ENCODE results near the gene MCF2L. TPM values are rescaled to one million over a fixed set of nuclear protein-coding genes. Genes with fewer than 3 reads are reported as not detected.

The MCF2L gene, protein sequence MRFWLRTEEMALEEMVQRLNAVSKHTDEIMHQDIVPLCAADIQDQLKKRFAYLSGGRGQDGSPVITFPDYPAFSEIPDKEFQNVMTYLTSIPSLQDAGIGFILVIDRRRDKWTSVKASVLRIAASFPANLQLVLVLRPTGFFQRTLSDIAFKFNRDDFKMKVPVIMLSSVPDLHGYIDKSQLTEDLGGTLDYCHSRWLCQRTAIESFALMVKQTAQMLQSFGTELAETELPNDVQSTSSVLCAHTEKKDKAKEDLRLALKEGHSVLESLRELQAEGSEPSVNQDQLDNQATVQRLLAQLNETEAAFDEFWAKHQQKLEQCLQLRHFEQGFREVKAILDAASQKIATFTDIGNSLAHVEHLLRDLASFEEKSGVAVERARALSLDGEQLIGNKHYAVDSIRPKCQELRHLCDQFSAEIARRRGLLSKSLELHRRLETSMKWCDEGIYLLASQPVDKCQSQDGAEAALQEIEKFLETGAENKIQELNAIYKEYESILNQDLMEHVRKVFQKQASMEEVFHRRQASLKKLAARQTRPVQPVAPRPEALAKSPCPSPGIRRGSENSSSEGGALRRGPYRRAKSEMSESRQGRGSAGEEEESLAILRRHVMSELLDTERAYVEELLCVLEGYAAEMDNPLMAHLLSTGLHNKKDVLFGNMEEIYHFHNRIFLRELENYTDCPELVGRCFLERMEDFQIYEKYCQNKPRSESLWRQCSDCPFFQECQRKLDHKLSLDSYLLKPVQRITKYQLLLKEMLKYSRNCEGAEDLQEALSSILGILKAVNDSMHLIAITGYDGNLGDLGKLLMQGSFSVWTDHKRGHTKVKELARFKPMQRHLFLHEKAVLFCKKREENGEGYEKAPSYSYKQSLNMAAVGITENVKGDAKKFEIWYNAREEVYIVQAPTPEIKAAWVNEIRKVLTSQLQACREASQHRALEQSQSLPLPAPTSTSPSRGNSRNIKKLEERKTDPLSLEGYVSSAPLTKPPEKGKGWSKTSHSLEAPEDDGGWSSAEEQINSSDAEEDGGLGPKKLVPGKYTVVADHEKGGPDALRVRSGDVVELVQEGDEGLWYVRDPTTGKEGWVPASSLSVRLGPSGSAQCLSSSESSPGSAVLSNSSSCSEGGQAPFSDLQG
- 64.1 TPM for total RNA-seq

DNA sequence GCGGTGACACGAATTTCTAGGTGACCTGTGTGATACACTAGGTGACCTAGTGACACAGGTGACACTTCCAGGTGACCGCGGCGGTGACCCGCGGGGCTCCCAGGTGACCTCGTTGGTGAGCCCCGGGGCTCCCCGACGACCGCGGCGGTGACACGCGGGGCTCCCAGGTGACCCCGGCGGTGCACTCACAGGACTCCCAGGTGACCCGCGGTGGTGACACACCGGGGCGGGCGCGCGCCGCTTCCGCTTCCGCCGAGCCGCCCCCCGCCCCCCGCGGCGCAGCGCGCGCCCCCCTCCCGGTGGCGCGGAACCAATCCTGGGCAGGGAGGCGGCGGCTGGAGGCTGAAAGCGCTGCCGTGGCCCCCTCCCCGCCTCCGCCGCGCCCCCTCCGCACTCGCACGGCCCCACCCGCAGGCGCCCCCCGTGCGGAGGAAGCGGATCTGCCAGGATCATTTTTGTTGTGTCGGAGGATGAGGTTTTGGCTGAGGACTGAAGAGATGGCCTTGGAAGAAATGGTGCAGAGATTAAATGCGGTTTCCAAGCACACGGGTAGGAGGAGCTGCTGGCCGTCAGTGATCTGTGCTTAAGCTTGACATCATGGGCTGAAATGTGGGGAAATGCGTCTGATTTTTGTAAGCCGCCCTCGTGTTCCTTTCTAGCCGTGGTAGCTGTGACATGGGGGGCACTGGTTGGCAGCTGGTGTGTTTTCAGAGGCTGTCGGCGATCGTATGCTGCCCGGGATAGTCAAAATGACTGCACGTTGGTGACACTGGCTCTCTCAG lies at the start of gene MCF2L:
TSS of gene MCF2L (plus strand) at position 305 of the 782 bp plus-strand sequence. CDS start at position 471, 166 bp downstream.
- intact Hi-C loops (cut with DNase I) = no loop called here
- ATAC-seq (peak; percentile 65), DNase-seq (ENCODE audit: low spot score) (peak; percentile 43)

DNA sequence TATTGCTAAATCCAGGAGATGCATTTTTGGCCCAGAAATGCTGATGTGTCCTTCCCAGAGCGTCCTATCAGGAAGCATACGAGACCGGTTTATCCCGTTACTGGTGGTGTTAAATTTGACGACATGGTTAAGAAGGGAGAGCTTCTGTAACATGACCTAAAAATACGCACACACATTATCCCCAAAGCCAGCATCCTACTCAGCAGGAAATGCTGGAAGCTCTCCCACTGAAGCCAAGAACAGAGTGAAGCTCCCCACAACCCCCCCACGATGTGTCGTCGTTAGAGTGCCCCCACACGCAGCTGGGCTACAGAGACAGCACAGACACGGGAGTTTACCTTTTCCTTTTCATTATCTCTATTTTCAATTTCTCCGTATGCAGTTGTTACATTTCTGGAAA lies 45.1 kb upstream of the MCF2L start:
- ATAC-seq (no peak), DNase-seq (ENCODE audit: low spot score) (no peak)
- intact Hi-C loops (cut with DNase I) = no loop called here

DNA sequence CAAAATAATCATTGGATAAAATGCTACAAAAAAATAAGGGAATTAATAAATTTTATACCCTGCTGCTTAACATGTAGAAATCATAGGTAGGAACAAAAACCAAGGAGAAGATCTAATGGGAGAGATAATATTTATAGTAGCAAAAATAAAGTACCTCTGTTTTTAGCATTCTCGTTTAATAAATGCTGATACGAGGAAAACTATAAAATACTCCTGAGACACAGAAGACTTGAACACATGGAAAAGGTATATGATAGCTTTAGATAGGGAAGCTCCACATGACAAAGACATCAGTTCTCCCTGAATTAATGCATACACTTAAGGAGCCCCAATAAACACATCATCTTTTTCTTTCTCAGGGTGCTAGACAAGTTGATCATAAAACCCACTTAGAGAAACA lies 44.6 kb upstream of the MCF2L start:
- ATAC-seq (no peak), DNase-seq (ENCODE audit: low spot score) (no peak)
- intact Hi-C loops (cut with DNase I) = no loop called here

DNA sequence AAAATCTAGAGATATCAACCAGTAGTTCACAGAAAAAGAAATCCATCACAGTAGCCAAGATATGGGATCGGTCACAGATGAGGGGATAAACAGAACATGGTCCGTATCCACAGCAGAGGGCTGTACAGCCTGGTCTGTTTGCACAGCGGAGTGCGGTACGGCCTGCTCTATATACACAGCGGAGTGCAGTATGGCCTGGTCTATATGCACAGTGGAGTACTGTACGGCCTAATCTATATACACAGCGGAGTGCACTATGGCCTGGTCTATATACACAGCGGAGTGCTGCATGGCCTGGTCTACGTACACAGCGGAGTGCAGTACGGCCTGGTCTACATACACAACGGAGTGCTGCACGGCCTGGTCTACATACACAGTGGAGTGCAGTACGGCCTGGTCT lies 43.0 kb upstream of the MCF2L start:
- ATAC-seq (no peak), DNase-seq (ENCODE audit: low spot score) (no peak)
- intact Hi-C loops (cut with DNase I) = no loop called here

DNA sequence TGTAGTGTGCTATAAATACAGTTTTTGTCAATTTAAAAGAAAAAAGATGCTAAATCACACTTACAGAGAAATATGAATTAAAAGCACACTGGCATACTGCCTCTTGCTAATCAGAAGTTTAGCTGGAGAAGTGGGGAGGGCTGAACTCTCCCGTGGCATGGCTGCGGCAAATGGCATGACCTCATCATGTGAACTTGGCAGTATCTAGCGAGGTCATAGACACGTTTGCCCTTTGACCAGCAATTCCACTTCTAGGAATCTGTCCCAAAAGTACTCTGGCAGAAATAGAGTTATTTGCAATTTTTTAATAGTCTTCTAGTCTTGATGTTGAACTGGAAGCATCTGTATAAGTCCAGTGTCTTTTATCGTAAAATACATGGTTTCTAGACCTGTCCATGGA lies 42.0 kb upstream of the MCF2L start:
- intact Hi-C loops (cut with DNase I) = no loop called here
- ATAC-seq = no peak
- DNase-seq (ENCODE audit: low spot score) = no peak

DNA sequence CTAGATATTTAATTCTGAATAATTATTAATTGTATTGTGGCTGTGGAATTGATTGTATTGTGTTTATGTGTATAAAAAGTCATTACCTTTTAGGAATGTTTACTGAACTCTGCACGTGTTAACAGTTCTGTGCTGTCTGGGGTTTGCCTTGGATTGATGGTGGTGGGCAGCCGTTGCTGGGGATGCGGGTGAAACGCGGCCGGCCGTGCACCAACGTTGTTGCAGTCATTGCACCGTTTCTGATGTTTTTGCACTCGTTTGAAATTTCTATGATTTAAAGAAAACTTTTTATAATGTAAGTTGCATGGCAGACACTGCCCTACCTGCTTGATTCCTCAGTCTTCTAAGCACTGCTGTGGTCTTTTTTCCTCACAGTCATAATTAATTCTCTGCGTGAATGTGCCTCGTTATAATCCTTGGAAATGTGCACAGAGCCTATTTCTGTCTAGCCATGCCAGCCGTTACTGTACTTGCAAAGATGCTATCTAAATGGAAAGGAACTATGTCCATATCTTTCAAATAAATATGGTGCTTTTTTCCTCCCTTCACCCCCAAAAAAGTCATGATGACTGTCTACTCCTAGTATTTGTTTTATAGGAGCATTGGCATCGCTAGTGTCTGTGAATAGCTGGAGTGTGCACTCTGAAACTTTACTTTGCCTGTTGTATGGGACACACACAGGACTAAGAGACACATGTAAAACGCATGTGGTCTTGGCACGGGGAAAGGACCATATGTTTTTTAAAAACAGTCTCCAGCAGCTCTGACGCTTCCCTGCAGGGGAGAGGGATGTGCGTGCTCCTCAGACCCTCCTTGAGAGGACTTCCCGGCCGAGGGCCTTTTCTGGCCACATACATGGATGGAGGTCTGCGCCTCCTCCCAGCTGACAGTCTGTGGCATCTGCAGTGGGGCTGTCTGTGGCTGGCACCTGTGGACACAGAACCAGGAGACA lies 40.7 kb upstream of the MCF2L start:
- ATAC-seq (no peak), DNase-seq (ENCODE audit: low spot score) (no peak)

DNA sequence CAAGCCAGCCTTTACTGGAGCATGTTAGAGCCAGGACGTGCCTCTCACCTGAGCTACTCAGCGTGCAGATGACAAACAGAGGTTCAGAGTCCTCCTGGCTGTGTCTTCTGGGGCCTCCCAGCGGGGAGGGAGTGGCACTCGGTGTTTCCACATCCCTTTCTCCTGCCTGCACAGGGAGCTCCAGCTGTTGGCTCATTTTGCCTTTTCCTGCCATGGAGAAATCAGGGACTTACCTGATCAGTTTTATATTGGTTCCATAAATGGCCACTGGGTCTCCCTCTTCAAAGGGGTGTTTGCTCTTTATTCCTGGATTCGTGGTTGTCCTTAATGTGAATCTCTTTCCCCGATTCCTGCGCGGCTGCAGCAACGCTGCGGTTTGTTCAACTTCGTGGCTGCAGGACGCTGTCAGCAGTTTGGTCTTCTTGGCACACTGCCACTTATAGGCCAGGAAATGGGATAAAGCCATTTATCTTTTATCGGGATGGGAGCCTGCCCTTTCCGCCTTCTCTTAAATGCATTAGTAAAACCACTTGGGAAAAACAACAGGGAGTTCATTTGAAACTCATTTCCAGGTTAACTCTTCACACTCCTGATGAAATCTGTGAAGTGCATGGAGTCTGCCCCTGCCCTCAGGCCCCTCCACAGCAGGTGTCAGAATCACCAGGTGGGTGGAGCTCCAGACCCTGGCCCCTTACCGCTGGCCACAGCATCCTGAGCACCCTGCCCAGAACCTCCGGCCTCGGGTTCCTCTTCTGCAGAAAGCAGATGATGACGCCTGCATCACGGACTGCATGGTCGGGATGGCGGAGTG lies 39.8 kb upstream of the MCF2L start:
- intact Hi-C loops (cut with DNase I) = no loop called here
- DNase-seq (ENCODE audit: low spot score) = no peak
- ATAC-seq = peak; percentile 37

More for the DNA sequence above, 40.7 kb upstream of the MCF2L start:
- intact Hi-C loops (cut with DNase I) = no loop called here

DNA sequence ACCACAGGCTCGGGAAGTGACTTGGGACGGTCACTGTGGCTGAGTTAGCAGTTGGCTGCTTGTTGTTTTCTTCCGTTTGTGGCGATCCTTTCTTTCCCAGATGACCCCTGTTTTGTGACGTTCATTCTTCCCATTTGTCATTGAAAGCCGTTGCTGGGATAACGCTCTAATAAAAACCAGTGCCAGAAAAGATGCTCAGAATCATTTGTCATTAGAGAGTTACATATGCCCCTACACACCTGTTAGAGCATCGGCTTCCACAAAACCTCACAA lies 39.3 kb upstream of the MCF2L start:
- ATAC-seq (no peak), DNase-seq (ENCODE audit: low spot score) (no peak)
- intact Hi-C loops (cut with DNase I) = no loop called here

DNA sequence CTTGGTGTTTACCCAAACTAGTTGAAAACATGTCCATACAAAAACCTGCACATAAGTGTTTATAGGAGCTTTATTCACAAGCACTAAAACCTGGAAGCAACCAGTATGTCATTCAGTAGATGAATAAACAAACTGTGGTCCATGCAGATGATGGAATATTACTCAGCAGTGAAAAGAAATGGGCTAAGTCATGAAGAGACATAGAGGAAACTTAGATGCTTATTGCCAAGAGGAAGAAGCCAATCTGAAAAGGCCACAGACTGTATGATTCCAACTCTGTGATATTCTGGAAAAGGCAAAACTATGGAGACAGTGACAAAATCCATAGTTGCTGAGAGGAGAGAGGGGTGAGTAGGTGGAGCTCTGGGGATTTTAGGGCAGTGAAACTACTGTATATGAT lies 38.8 kb upstream of the MCF2L start:
- no peak for ATAC-seq
- intact Hi-C loops (cut with DNase I) = no loop called here
- DNase-seq (ENCODE audit: low spot score) = no peak

DNA sequence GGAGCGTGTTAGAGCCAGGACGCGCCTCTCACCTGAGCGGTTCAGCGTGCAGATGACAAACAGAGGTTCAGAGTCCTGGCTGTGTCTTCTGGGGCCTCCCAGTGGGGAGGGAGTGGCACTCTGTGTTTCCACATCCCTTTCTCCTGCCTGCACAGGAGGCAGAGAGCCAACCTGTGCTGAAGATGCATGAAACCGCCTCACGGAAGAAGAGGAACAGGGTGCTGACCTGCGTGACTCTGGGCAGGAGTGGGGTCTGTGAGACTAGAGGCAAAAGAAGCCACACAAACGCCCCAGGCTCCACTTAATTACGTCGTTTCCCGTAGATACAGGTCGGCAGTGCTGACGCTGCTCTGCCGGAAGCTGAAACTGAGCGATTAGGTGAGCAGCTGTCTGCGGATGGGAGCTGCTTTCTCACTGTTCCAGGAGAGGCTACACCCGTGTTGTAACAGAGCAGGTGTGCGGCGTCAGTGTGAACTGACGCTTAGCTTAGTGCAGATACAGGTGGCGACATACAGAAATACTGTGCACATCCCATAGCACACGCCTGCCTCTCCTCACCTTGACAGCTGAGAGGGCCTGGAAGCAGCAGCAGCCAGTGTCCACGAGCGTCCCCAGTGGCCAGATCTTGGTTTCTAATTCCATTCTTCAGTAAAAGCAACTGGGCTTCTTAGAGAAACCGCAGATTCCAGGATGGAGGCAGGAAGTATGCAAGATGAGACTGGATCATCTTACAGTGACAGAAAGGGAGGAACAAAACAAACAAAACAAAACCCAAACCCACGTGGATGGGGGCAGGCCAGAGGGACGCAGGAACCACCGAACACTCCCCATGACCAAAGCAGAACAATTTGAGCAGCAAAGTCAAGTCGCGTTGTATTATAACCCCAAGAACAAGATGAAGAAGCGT lies 37.7 kb upstream of the MCF2L start:
- intact Hi-C loops (cut with DNase I) = no loop called here
- DNase-seq (ENCODE audit: low spot score) = no peak
- peak; percentile 83 for ATAC-seq

DNA sequence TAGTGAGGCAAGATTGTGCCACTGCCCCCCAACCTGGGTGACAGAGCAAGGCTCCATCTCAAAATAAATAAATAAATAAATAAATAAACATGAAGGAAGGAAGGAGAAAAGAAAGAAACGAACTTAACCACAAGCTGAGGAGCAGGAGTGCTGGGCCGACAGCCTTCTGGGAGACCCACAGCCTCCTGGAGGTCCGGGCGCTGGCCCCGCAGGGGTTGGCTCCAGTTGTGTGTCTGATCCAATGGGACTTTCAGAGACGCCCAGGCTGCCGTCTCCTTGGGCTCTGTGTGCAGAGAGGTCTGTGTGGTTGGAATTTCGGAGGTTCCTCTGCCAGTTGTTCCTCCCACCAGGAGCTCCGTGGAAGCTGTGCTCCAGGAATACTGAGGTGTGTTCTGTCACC lies 36.0 kb upstream of the MCF2L start:
- ATAC-seq (no peak), DNase-seq (ENCODE audit: low spot score) (no peak)
- intact Hi-C loops (cut with DNase I) = no loop called here

DNA sequence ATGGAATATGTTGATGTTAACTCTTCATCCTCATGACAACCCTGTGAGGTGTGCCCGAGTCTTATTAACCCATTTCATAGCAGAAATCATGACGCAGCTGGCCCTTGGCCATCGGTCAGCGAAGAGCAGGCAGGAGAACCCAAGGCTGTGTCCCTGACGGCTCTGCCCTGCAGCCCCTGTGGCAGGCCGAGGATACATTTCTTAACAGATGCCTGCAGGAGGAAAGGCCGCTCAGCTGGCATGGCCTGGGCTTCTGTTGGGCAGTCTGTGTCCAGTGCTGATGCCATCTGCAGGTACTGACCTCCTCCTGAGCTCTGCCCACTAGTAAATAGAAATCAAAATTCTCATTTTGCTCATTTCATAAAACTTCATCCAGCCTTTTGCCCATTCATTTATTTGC lies 35.4 kb upstream of the MCF2L start:
- ATAC-seq = no peak
- intact Hi-C loops (cut with DNase I) = no loop called here
- DNase-seq (ENCODE audit: low spot score) = no peak

DNA sequence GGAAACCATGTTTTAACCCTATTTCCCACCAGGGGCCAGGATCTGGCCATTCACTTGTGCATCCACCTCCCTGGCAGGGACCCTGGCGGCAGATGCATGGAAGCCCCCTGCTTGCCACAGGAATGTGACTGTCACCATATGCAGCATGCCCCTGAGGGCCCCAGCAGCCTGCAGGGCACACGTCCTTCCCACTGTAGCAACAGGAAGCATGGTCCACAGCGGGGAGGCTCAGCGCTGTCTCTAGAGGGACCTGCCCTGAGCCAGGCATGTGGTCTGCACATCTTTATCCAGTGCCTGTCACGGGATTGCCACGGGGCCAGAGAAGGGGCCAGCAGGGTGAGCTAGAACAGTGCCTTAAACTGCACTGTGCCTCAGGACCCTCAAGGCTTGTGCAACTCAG lies 34.9 kb upstream of the MCF2L start:
- no peak for ATAC-seq
- intact Hi-C loops (cut with DNase I) = no loop called here
- no peak for DNase-seq (ENCODE audit: low spot score)

DNA sequence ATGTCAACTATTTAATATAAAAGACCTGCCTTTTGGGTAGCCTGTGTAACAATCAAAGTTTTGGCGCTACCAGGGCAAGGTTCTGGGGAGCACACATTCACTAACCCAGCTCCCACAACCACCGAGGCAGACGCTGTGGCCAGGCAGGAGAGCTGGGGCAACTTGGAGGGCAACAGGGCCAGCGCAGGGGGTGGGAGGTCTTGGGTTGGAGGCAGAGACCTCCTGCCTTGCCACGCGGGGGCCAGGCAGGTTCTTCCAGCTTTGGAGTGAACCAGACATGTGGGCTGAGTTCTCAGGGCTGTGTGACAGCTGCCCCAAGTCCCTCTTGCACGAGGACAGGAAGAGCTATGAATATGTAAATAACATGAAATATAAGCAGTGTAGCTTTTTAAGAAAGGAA lies 30.3 kb upstream of the MCF2L start:
- no peak for DNase-seq (ENCODE audit: low spot score)
- intact Hi-C loops (cut with DNase I) = no loop called here
- ATAC-seq = no peak

DNA sequence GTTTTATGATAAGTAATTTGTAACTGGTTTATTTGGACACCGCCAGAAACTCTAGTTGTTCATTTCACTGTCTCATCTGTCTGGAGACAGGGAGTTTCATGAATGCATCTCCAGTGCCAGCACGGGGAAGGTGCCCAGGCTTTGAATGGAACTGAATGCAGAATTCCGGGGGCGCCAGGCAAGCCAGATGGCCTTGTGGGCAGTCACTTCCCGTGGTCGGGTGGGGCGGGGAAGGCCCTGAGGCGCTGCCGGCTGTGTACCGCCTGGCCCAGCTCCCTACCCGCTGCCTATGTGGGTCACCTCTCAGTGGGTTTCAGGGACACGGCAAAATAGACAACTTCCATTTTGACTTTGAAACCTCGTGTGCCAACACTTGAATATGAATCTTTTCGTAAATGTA lies 28.8 kb upstream of the MCF2L start:
- ATAC-seq (no peak), DNase-seq (ENCODE audit: low spot score) (no peak)
- intact Hi-C loops (cut with DNase I) = no loop called here

DNA sequence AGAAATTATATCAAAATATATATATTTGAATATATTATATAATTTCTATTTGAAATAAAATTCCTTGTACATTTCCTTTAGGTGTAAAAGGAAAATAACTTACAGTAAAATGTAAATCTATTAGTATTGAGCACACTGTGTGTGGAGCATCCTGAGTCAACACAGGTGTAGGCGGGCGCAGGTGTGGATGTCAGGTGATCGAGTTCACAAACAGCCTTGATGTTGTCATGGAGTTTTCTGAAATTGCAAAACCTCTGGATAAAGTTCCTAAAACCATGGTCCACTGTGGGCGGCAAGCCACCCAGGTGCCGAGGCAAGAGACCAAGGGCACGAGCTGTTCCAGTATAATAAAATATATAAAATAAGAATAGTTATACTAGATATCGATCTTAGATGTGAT lies 27.7 kb upstream of the MCF2L start:
- DNase-seq (ENCODE audit: low spot score) (no peak), ATAC-seq (no peak)
- intact Hi-C loops (cut with DNase I) = no loop called here
